ENCODE measurements around the gene CAD.

CAD gene

GRCh38 chr2:27245626-27246025 lies 28.5 kb downstream of the CAD start:
- Histone ChIP-seq H3K4me1 (no peaks in the 10 kb centered on the region), H3K27me3 (no peaks in the 10 kb centered on the region), H3K4me3 (ENCODE audit: low read depth, low read length) (no peak overlapping the region), H3K36me3 (peaks cover 42% of the 10 kb centered on the region), H3K9me3 (no peaks in the 10 kb centered on the region)
- TF ChIP-seq CTCF (IDR thresholded peaks at IDR 0.05; ENCODE audit: low read depth, low read length) = no peak
- DNase-seq = no peak

- Histone ChIP-seq H3K4me1 (no peaks in the 10 kb centered on the region), H3K27me3 (no peaks in the 10 kb centered on the region), H3K9me3 (no peaks in the 10 kb centered on the region), H3K36me3 (peaks cover 19% of the 10 kb centered on the region), H3K4me3 (ENCODE audit: low read depth, low read length) (no peak overlapping the region)
- TF ChIP-seq CTCF (IDR thresholded peaks at IDR 0.05; ENCODE audit: low read depth, low read length) = no peak
- DNase-seq = no peak
These were observed 30.7 kb downstream of the CAD start for GRCh38 chr2:27247893-27248292.

- Histone ChIP-seq H3K27me3 (no peaks in the 10 kb centered on the region), H3K4me3 (ENCODE audit: low read depth, low read length) (no peak overlapping the region), H3K9me3 (no peaks in the 10 kb centered on the region), H3K36me3 (peaks cover 5% of the 10 kb centered on the region), H3K4me1 (no peaks in the 10 kb centered on the region)
- DNase-seq = no peak
- TF ChIP-seq CTCF (IDR thresholded peaks at IDR 0.05; ENCODE audit: low read depth, low read length) = no peak
These were observed 32.2 kb downstream of the CAD start for GRCh38 chr2:27249159-27249890.

GRCh38 chr2:27249891-27250651 lies 32.9 kb downstream of the CAD start:
- H3K27me3 ChIP-seq = no peaks in the 10 kb centered on the region
- peak; percentile 87 for TF ChIP-seq CTCF (IDR thresholded peaks at IDR 0.05; ENCODE audit: low read depth, low read length)
- peaks cover 6% of the 10 kb centered on the region; the same call in 1 of the 2 replicates for H3K4me1 ChIP-seq
- H3K36me3 ChIP-seq = no peaks in the 10 kb centered on the region
- peak; percentile 86 for DNase-seq
- no peaks in the 10 kb centered on the region for H3K9me3 ChIP-seq
- H3K4me3 ChIP-seq (ENCODE audit: low read depth, low read length) = no peak overlapping the region

- Histone ChIP-seq H3K27me3 (no peaks in the 10 kb centered on the region), H3K36me3 (no peaks in the 10 kb centered on the region), H3K4me1 (peaks cover 10% of the 10 kb centered on the region), H3K4me3 (ENCODE audit: low read depth, low read length) (no peak overlapping the region), H3K9me3 (no peaks in the 10 kb centered on the region)
- no peak for DNase-seq
- no peak for TF ChIP-seq CTCF (IDR thresholded peaks at IDR 0.05; ENCODE audit: low read depth, low read length)
These were observed 33.6 kb downstream of the CAD start for GRCh38 chr2:27250652-27251379.

All from BE2C (cell line).